Measurements from ENCODE around the gene APAF1.

Gene APAF1

DNA sequence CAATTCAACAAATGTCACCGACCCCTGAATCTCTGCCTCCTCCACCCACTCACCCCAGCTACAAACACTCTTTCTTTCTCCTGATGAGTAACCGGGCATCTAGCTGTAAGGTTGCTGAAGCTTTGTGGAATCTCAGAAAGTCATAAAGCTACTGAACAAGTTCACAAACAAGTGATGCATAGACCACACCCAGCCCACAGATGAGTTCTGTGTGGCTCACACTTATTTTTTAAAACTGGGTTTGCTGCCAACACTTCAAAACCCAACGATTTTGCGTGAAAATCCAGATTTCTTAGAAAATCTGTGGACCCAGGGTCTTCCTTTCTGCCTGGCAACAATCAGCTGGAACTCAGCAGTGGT is 96.1 kb downstream of the APAF1 start:
- DNase-seq: no peak
- H3K36me3 ChIP-seq (ENCODE audit: insufficient read depth, low read length): no peaks in the 10 kb centered on the region
- no peaks in the 10 kb centered on the region for H3K9me3 ChIP-seq (ENCODE audit: insufficient read depth, low read length, severe bottlenecking)
- no peak overlapping the region for H3K4me3 ChIP-seq (ENCODE audit: low read depth in 1 of 2, low read length in 2 of 2)
- no peaks in the 10 kb centered on the region for H3K4me1 ChIP-seq (ENCODE audit: insufficient read depth, low read length)
- TF ChIP-seq EZH2 (IDR thresholded peaks at IDR 0.05; ENCODE audit: borderline replicate concordance, low read depth, low read length, severe bottlenecking): no peak
- TF ChIP-seq, protein P1, sequence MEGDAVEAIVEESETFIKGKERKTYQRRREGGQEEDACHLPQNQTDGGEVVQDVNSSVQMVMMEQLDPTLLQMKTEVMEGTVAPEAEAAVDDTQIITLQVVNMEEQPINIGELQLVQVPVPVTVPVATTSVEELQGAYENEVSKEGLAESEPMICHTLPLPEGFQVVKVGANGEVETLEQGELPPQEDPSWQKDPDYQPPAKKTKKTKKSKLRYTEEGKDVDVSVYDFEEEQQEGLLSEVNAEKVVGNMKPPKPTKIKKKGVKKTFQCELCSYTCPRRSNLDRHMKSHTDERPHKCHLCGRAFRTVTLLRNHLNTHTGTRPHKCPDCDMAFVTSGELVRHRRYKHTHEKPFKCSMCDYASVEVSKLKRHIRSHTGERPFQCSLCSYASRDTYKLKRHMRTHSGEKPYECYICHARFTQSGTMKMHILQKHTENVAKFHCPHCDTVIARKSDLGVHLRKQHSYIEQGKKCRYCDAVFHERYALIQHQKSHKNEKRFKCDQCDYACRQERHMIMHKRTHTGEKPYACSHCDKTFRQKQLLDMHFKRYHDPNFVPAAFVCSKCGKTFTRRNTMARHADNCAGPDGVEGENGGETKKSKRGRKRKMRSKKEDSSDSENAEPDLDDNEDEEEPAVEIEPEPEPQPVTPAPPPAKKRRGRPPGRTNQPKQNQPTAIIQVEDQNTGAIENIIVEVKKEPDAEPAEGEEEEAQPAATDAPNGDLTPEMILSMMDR (IDR thresholded peaks at IDR 0.05; ENCODE audit: borderline replicate concordance, extremely low read depth, low read length, poor library complexity, severe bottlenecking): no peak
- no peak overlapping the region for H2AFZ ChIP-seq (ENCODE audit: low read depth, low read length)
- H3K4me2 ChIP-seq (ENCODE audit: insufficient read depth, low read length): no peak overlapping the region
- no peak overlapping the region for H3K27ac ChIP-seq (ENCODE audit: low read length)
- no peak for ATAC-seq (ENCODE audit: insufficient read depth, low read depth)
- no peaks in the 10 kb centered on the region for H4K20me1 ChIP-seq (ENCODE audit: insufficient read depth, low read length)
- H3K79me2 ChIP-seq (ENCODE audit: insufficient read depth, low read length): no peaks in the 10 kb centered on the region
- H3K9ac ChIP-seq (ENCODE audit: low read depth, low read length): no peak overlapping the region
- H3K27me3 ChIP-seq (ENCODE audit: insufficient read depth, low read length, poor library complexity): peaks cover 7% of the 10 kb centered on the region

DNA sequence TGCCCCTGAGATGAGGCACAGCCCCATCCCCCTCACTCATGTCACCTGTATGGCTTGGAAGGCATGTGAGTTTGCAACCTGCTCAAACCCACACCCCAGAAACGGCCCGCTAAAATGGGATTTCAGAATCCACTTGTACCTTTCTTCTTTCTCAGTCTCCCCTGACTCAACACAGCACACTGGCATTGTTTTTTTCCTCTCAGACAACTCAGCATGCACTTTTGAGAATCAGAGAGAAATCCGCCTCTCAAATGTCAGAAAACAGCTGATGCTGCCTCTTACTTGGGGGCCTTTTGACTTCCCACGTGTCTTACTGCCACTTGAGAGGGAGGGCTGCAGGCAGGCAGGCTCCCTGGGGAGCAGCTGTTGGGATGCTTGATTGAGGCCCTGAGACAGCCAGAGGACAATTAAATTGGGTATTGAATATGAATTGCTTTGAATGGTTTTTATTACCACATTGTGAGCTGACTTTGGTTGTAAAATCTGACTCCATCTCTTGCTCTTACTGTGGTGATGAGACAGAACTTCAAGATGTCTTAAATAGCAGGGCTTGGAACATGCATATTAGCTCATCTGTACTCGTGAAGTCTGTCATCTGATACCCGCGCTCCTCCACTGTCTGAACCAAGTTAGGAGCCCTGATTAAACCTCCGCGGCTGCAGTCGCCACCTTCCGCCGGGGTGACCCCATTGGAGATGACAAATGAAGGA is 96.6 kb downstream of the APAF1 start:
- ATAC-seq (ENCODE audit: insufficient read depth, low read depth): no peak
- DNase-seq: no peak

DNA sequence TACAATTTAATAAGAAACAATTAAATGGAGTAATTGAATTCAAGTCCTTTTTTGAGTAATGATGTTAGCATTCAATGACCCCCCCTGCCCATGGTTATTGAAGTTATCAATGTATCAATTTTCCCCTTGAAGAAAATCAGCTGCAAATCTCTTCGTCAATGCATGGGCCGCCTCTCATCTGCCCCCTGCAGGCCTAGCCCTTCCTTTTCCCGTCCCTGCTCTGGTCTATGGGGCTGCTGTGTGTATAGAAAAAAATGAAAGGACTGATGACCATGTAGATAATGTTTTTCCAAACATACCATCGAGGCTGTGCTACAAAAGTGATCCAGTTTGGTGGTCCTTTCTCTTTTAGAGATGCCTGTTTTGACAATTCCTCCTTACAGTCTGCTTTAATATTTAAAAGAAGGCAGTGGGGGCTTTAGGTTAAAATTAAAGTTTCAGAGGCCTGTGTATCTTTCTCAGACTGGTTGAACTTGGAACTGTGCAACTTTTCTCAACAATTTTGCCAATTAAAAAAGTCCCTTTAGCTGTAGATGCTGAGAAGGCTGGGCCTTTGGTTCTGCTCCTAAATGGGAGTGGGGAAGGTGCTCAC is 98.4 kb downstream of the APAF1 start:
- Histone ChIP-seq H3K36me3 (ENCODE audit: insufficient read depth, low read length) (no peaks in the 10 kb centered on the region), H3K4me2 (ENCODE audit: insufficient read depth, low read length) (no peak overlapping the region), H3K79me2 (ENCODE audit: insufficient read depth, low read length) (no peaks in the 10 kb centered on the region), H4K20me1 (ENCODE audit: insufficient read depth, low read length) (no peaks in the 10 kb centered on the region), H3K9me3 (ENCODE audit: insufficient read depth, low read length, severe bottlenecking) (no peaks in the 10 kb centered on the region), H3K9ac (ENCODE audit: low read depth, low read length) (no peak overlapping the region), H3K4me1 (ENCODE audit: insufficient read depth, low read length) (no peaks in the 10 kb centered on the region), H3K27me3 (ENCODE audit: insufficient read depth, low read length, poor library complexity) (peaks cover 9% of the 10 kb centered on the region), H2AFZ (ENCODE audit: low read depth, low read length) (no peak overlapping the region), H3K4me3 (ENCODE audit: low read depth in 1 of 2, low read length in 2 of 2) (no peak overlapping the region), H3K27ac (ENCODE audit: low read length) (no peak overlapping the region)
- DNase-seq: peak; percentile 13
- no peak for TF ChIP-seq EZH2 (IDR thresholded peaks at IDR 0.05; ENCODE audit: borderline replicate concordance, low read depth, low read length, severe bottlenecking)
- TF ChIP-seq, protein P1 (IDR thresholded peaks at IDR 0.05; ENCODE audit: borderline replicate concordance, extremely low read depth, low read length, poor library complexity, severe bottlenecking): peak; percentile 59
- 0 out of 3 replicates have a peak, but pooled peaks have one; percentile 53 for ATAC-seq (ENCODE audit: insufficient read depth, low read depth)

More for the DNA sequence above, 96.6 kb downstream of the APAF1 start:
- H3K9ac ChIP-seq (ENCODE audit: low read depth, low read length): no peak overlapping the region
- H3K4me3 ChIP-seq (ENCODE audit: low read depth in 1 of 2, low read length in 2 of 2): no peak overlapping the region
- peaks cover 7% of the 10 kb centered on the region for H3K27me3 ChIP-seq (ENCODE audit: insufficient read depth, low read length, poor library complexity)
- H3K4me1 ChIP-seq (ENCODE audit: insufficient read depth, low read length): no peaks in the 10 kb centered on the region
- no peak overlapping the region for H3K4me2 ChIP-seq (ENCODE audit: insufficient read depth, low read length)
- H3K79me2 ChIP-seq (ENCODE audit: insufficient read depth, low read length): no peaks in the 10 kb centered on the region
- H3K36me3 ChIP-seq (ENCODE audit: insufficient read depth, low read length): no peaks in the 10 kb centered on the region
- no peaks in the 10 kb centered on the region for H4K20me1 ChIP-seq (ENCODE audit: insufficient read depth, low read length)
- TF ChIP-seq, protein P1 (IDR thresholded peaks at IDR 0.05; ENCODE audit: borderline replicate concordance, extremely low read depth, low read length, poor library complexity, severe bottlenecking): no peak
- no peak for TF ChIP-seq EZH2 (IDR thresholded peaks at IDR 0.05; ENCODE audit: borderline replicate concordance, low read depth, low read length, severe bottlenecking)
- no peak overlapping the region for H2AFZ ChIP-seq (ENCODE audit: low read depth, low read length)
- no peak overlapping the region for H3K27ac ChIP-seq (ENCODE audit: low read length)
- H3K9me3 ChIP-seq (ENCODE audit: insufficient read depth, low read length, severe bottlenecking): no peaks in the 10 kb centered on the region
